Choroid plexus epithelial cell (primary cell): Measurements from ENCODE around the gene ARNT2.

ENCODE experiments used
- DNase-seq: peaks from one replicate; pipeline ENCODE4 v3.0.0-alpha.2; 2010; ENCODE audit warnings: low read depth
- H3K4me3 ChIP-seq: 2 replicates; pipeline ENCODE4 v1.5.1; 2011; ENCODE audit warnings: low read depth, mild to moderate bottlenecking, control low read depth, low read length, moderate library complexity
- CTCF ChIP-seq: conservative IDR thresholded peaks from 2 replicates; pipeline ENCODE4 v1.5.1; 2011; ENCODE audit warnings: low read depth, mild to moderate bottlenecking, control low read depth, inconsistent platforms, low read length, moderate library complexity

ARNT2 gene

DNA sequence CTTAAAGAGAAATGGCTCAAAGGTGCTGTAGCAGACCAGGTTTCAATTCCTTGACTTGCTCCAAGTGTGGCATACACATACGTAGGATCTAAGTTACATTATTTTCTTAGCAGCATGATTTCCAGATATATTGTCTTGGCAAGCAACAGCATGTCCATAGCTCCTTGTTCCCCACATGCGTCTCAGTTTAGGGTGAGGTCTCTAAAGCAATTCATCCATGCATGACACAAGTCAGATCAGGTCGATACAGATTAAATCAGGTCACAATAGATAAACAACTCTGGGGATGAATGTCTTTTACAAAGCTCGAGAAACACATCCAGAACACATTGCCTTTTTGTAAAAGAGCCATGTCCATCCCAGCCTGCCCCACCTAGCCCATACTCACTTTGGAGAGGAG is 182.0 kb downstream of the ARNT2 start:
- no peak overlapping the region for H3K4me3 ChIP-seq
- DNase-seq, result no peak
- TF ChIP-seq CTCF, result no peak

DNA sequence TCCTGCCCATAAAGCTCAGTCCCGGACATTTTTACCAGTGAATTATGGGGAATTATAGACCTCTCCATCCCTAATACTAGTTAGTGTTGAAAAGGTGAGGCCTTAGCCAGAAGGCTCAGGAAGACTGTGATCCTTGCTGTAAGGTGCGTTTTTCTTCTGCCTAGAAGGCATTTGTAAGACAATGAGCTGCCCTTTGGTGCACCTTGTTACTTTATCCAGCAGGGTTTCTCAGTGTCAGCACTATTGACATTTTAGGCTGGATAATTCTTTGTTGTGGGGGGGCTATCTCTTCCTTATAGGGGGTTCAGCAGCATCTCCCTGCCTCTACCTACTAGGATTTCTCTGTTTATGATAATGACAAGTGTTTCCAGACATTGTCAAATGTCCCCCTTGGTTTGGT is 182.8 kb downstream of the ARNT2 start:
- no peak overlapping the region for H3K4me3 ChIP-seq
- no peak for DNase-seq
- no peak for TF ChIP-seq CTCF

- no peak for TF ChIP-seq CTCF
- no peak overlapping the region for H3K4me3 ChIP-seq
- DNase-seq, result peak; percentile 75
Measured at GRCh38 chr15:80587816-80588456, 183.8 kb downstream of the ARNT2 start.

GRCh38 chr15:80588801-80589200 is 184.6 kb downstream of the ARNT2 start:
- DNase-seq, result peak; percentile 93
- TF ChIP-seq CTCF, result no peak
- H3K4me3 ChIP-seq, result no peak overlapping the region

DNA sequence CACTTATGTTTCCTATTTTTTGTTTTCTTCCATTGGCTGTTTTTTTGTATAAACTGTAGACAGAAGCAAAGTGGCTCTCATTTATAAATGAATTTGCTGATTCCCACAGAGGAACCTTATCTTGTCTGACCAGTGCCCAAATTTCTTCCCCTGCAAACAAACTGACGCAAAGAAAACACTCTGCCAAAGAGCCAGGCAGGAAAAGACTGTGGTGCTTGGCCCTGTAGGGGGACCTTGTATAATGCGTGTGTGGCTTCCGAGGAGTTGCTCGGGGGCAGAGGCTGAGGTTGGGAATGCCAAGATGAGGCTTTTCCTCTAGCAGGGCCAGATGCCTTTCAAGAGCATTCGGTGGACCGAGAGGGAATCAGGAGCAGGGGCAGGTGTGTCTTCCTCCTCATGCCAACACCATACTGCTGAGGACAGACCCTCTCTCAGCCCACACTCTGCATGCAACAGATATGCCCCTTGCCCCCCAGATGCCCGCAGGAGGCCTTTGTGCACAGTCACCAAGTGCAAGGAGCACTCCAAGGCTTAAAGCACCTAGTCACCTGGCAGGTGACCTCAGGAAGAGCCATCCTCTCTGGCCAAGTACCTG is 186.7 kb downstream of the ARNT2 start:
- no peak for DNase-seq
- TF ChIP-seq CTCF, result no peak
- H3K4me3 ChIP-seq, result no peak overlapping the region

DNA sequence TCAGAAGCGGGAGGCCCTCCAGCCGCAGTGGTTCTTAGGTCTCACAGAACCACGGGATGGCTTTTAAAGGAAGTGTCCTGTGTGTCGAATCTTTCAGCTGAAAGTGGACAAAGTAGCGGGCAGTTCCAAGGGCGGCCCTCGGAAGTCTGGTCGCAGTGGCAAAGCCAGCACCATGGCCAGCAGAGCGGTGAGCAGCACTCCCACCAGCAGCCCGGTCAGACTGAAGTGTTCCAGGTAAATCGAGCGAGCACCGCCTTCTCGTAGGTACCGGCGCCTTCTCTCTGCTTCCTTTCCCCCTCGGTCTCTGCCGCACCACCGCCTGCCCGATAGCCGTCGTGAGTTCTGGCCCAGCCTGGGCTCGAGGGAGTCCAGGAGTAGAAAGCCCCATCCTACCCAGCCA is 187.3 kb downstream of the ARNT2 start:
- no peak for DNase-seq
- TF ChIP-seq CTCF, result no peak
- no peak overlapping the region for H3K4me3 ChIP-seq
